H9 (cell line): ENCODE measurements around the gene LRMDA. TPM values are rescaled to one million over a fixed set of nuclear protein-coding genes. Genes with fewer than 3 reads are reported as not detected.

Source experiments
- DNase-seq: peaks from one replicate; pipeline ENCODE4 v3.0.0-alpha.2; 2017
- H2AFZ ChIP-seq: one replicate; pipeline ENCODE4 v1.6.1; 2013; ENCODE audit warnings: mild to moderate bottlenecking, low read length, control low read depth, moderate library complexity
- H2AK5ac ChIP-seq: 2 replicates; pipeline ENCODE4 v1.6.1; 2013; ENCODE audit warnings: low read length, control low read depth, mixed read lengths; ENCODE audit not compliant: insufficient read length
- H2BK120ac ChIP-seq: one replicate; pipeline ENCODE4 v1.6.1; 2013; ENCODE audit warnings: low read depth, mild to moderate bottlenecking, low read length, control low read depth, inconsistent platforms; ENCODE audit not compliant: poor library complexity, severe bottlenecking
- H2BK12ac ChIP-seq: 2 replicates; pipeline ENCODE4 v1.6.1; 2013; ENCODE audit warnings: low read length, control low read depth, mixed read lengths, low read depth; ENCODE audit not compliant: insufficient read length
- H2BK15ac ChIP-seq: 2 replicates; pipeline ENCODE4 v1.6.1; 2013; ENCODE audit warnings: low read depth, low read length, control low read depth
- H2BK20ac ChIP-seq: one replicate; pipeline ENCODE4 v1.6.1; 2013; ENCODE audit warnings: low read depth, mild to moderate bottlenecking, low read length, control low read depth, inconsistent platforms; ENCODE audit not compliant: poor library complexity, severe bottlenecking
- H2BK5ac ChIP-seq: 2 replicates; pipeline ENCODE4 v1.6.1; 2013; ENCODE audit warnings: low read length, control low read depth, mixed read lengths; ENCODE audit not compliant: insufficient read length
- H3K14ac ChIP-seq: 2 replicates; pipeline ENCODE4 v1.6.1; 2013; ENCODE audit warnings: low read length, control low read depth; ENCODE audit not compliant: insufficient read depth
- H3K18ac ChIP-seq: 2 replicates; pipeline ENCODE4 v1.6.1; 2013; ENCODE audit warnings: low read depth, mild to moderate bottlenecking, mixed read lengths, low read length, control low read depth; ENCODE audit not compliant: insufficient read length
- H3K23ac ChIP-seq: 2 replicates; pipeline ENCODE4 v1.6.1; 2013; ENCODE audit warnings: low read length, control low read depth, mixed read lengths, low read depth; ENCODE audit not compliant: insufficient read length
- H3K23me2 ChIP-seq: 2 replicates; pipeline ENCODE4 v1.6.1; 2013; ENCODE audit warnings: low read depth, mild to moderate bottlenecking, mixed read lengths, low read length, control low read depth; ENCODE audit not compliant: insufficient read length, poor library complexity, severe bottlenecking
- H3K27ac ChIP-seq: 2 replicates; pipeline ENCODE4 v1.5.1; 2013; ENCODE audit warnings: low read length, control low read depth, mixed read lengths, low read depth; ENCODE audit not compliant: insufficient read length
- H3K27me3 ChIP-seq: 2 replicates; pipeline ENCODE4 v1.6.1; 2013; ENCODE audit warnings: low read length, control low read depth, inconsistent platforms; ENCODE audit not compliant: insufficient read depth
- H3K4ac ChIP-seq: 2 replicates; pipeline ENCODE4 v1.6.1; 2013; ENCODE audit warnings: low read depth, mild to moderate bottlenecking, control low read depth, inconsistent platforms, low read length, moderate library complexity
- H3K4me1 ChIP-seq: 2 replicates; pipeline ENCODE4 v1.6.1; 2013; ENCODE audit warnings: low read length, control low read depth, inconsistent platforms; ENCODE audit not compliant: insufficient read depth
- H3K4me2 ChIP-seq: 2 replicates; pipeline ENCODE4 v1.6.1; 2013; ENCODE audit warnings: low read length, control low read depth, mixed read lengths; ENCODE audit not compliant: insufficient read length, insufficient read depth
- H3K56ac ChIP-seq: 2 replicates; pipeline ENCODE4 v1.6.1; 2013; ENCODE audit warnings: low read depth, mild to moderate bottlenecking, mixed read lengths, low read length, control low read depth; ENCODE audit not compliant: insufficient read length
- H3K79me1 ChIP-seq: 2 replicates; pipeline ENCODE4 v1.6.1; 2013; ENCODE audit warnings: low read depth, mild to moderate bottlenecking, moderate library complexity, low read length, control low read depth, inconsistent platforms; ENCODE audit not compliant: insufficient read depth, poor library complexity, severe bottlenecking
- H3K79me2 ChIP-seq: 2 replicates; pipeline ENCODE4 v1.6.1; 2013; ENCODE audit warnings: low read length, control low read depth, inconsistent platforms; ENCODE audit not compliant: insufficient read depth
- H3K9ac ChIP-seq: 2 replicates; pipeline ENCODE4 v1.6.1; 2013; ENCODE audit warnings: low read length, control low read depth, mixed read lengths; ENCODE audit not compliant: insufficient read length; ENCODE audit errors: extremely low read depth
- H3K9me3 ChIP-seq: one replicate; pipeline ENCODE4 v1.6.1; 2013; ENCODE audit warnings: low read depth, low read length, inconsistent platforms; ENCODE audit not compliant: control insufficient read depth
- H3T11ph ChIP-seq: one replicate; pipeline ENCODE4 v1.6.1; 2013; ENCODE audit warnings: mild to moderate bottlenecking, low read length, control low read depth, inconsistent platforms
- H4K20me1 ChIP-seq: one replicate; pipeline ENCODE4 v1.6.1; 2013; ENCODE audit not compliant: control insufficient read depth, insufficient read length, insufficient read depth
- H4K5ac ChIP-seq: 2 replicates; pipeline ENCODE4 v1.6.1; 2013; ENCODE audit warnings: low read depth, mild to moderate bottlenecking, mixed read lengths, low read length, control low read depth; ENCODE audit not compliant: insufficient read length
- H4K8ac ChIP-seq: replicated peaks from 2 replicates; pipeline ENCODE4 v1.6.1; 2013; ENCODE audit warnings: low read length, control low read depth, mixed read lengths, low read depth; ENCODE audit not compliant: insufficient read length
- H4K91ac ChIP-seq: 2 replicates; pipeline ENCODE4 v1.6.1; 2013; ENCODE audit warnings: low read depth, mild to moderate bottlenecking, moderate library complexity, mixed read lengths, low read length, control low read depth; ENCODE audit not compliant: insufficient read length
- H3K27ac Mint-ChIP-seq, 3 experiments: 2 replicates in 2 of 3; 3 replicates in 1 of 3; pipeline ENCODE4 v1.8.0; 2020 to 2021; ENCODE audit warnings: mixed read lengths in 3 of 3, mild to moderate bottlenecking in 1 of 3, moderate library complexity in 1 of 3
- H3K27me3 Mint-ChIP-seq: 2 replicates; pipeline ENCODE4 v1.8.0; 2021; ENCODE audit warnings: low read depth, mild to moderate bottlenecking, moderate library complexity, mixed read lengths
- H3K36me3 Mint-ChIP-seq, 3 experiments: 2 replicates in 2 of 3; 3 replicates in 1 of 3; pipeline ENCODE4 v1.8.0; 2020 to 2021; ENCODE audit warnings: low read depth in 3 of 3, mixed read lengths in 3 of 3; ENCODE audit not compliant: insufficient read depth in 1 of 3
- H3K4me1 Mint-ChIP-seq, 2 experiments: 2 replicates each; pipeline ENCODE4 v1.8.0; 2020; ENCODE audit warnings: mixed read lengths in 2 of 2
- H3K4me3 Mint-ChIP-seq, 2 experiments: 2 replicates in 1 of 2; 3 replicates in 1 of 2; pipeline ENCODE4 v1.8.0; 2020 to 2021; ENCODE audit warnings: mild to moderate bottlenecking in 2 of 2, mixed read lengths in 2 of 2, moderate library complexity in 1 of 2
- H3K9me3 Mint-ChIP-seq, 2 experiments: 2 replicates in 1 of 2; 3 replicates in 1 of 2; pipeline ENCODE4 v1.8.0; 2020; ENCODE audit warnings: mild to moderate bottlenecking in 2 of 2, mixed read lengths in 2 of 2, moderate library complexity in 1 of 2
- CTCF ChIP-seq: fragments of 200-600 bp; sonication (generic); conservative IDR thresholded peaks from 3 replicates; pipeline ENCODE4 v1.8.0; 2021; ENCODE audit warnings: antibody characterized with exemption, mild to moderate bottlenecking
- WGBS: extraction: QIAGEN DNeasy Blood & Tissue Kit; methylation state at CpG from one replicate; pipeline ENCODE4 v1.1.7; 2013; ENCODE audit warnings: missing lambda C conversion rate, low lambda C conversion rate, mixed read lengths; ENCODE audit not compliant: insufficient read length; ENCODE audit errors: extremely low coverage; 5-methylcytosine and 5-hydroxymethylcytosine counted together
- total RNA-seq: library from RNA; stranded (reverse); gene quantifications from 2 replicates; pipeline ENCODE4 v1.2.1, GENCODE V29; 2021

LRMDA gene
- total RNA-seq, 1 experiment from 2014 or later = 1.8 TPM

GRCh38 chr10:75499556-75500160, 68.2 kb downstream of the LRMDA start:
- Histone ChIP-seq H3K4me1 (no peaks in the 10 kb centered on the region), H4K20me1 (no peaks in the 10 kb centered on the region), H3K4ac (no peak overlapping the region), H4K91ac (no peak overlapping the region), H3K4me2 (no peak overlapping the region), H4K5ac (no peak overlapping the region), H2BK12ac (no peak overlapping the region), H4K8ac (no peak overlapping the region), H3K79me1 (no peaks in the 10 kb centered on the region), H2BK20ac (no peak overlapping the region), H3K18ac (no peak overlapping the region), H3K9ac (no peak overlapping the region), H3K14ac (no peak overlapping the region), H2BK15ac (no peak overlapping the region), H2AFZ (no peak overlapping the region), H3K9me3 (no peaks in the 10 kb centered on the region), H3K56ac (no peak overlapping the region), H3T11ph (no peak overlapping the region), H3K27me3 (no peaks in the 10 kb centered on the region; the same call in 1 of the 2 replicates), H2BK5ac (no peak overlapping the region), H2AK5ac (no peak overlapping the region), H2BK120ac (no peak overlapping the region), H3K27ac (no peak overlapping the region), H3K79me2 (no peaks in the 10 kb centered on the region), H3K23me2 (no peaks in the 10 kb centered on the region), H3K23ac (no peak overlapping the region)
- Mint-ChIP-seq H3K27me3 (peaks cover 36% of the 10 kb centered on the region), H3K9me3 (peaks cover 0 to 2% of the 10 kb centered on the region in 2 experiments; a peak in 1 of 5 replicates), H3K4me3 (no peak overlapping the region), H3K4me1 (no peaks in the 10 kb centered on the region), H3K27ac (no peak overlapping the region), H3K36me3 (no peaks in the 10 kb centered on the region)
- DNase-seq = no peak
- no CpG with 5 or more reads among the region's 4 CpGs for WGBS
- no peak for TF ChIP-seq CTCF
